M059J (cell line): Measurements from ENCODE around the gene WDR13. TPM values are rescaled to one million over a fixed set of nuclear protein-coding genes. Genes with fewer than 3 reads are reported as not detected.
"Not testable (repeated sequence)": the region's sequence is repeated elsewhere in the genome, so short reads cannot be mapped to it uniquely, and the experiment has no call there.

Experiments used
- DNase-seq: peaks from one replicate; pipeline ENCODE4 v3.0.0-alpha.2; 2012; ENCODE audit warnings: low read depth
- total RNA-seq: library from RNA; depleted of rRNA; stranded (reverse); fragments of >200 nt; shearing (Covaris generic); gene quantifications from 2 replicates; pipeline ENCODE4 v1.2.3, GENCODE V29; 2014

Gene WDR13
- total RNA-seq, 1 experiment from 2014 or later = 88.6 TPM

DNA sequence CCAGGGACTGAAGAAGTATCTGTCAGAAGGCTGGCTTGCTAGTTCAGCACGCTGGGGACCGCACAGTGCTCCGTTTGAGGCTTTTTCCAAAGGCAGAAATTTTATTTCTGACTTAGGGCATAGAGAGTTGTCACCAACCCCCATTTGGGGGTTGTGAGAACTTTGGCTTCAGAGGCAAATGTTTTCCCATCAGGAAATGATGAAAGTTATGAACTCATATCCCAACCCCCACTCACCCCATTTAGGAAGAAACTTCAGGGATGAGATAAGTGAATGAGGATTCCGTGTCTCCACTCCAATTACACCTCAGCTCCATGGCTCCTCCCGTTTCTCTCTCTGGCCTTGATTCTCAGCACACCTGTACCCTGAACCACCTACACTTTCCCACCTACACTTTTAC lies 4.3 kb upstream of the WDR13 start:
- DNase-seq = no peak

DNA sequence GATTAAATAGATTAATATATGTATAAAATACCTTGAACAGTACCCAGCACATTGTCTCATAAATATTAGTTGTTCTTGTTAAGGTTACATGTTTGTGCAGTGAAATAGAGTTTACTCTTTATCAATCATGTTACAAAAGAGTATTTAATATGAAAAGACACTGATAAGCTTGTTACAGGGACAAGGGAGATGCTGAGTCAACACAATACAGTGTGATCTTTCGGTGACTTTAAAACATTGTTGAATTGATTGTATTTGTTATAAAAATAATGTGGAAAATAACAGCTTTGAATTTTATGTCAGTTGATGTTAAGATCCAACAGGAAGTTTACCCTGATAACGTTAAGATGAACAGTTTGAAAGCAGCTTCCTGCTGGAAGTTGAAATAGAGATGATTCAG lies 1.4 kb upstream of the WDR13 start:
- DNase-seq = no peak

DNA sequence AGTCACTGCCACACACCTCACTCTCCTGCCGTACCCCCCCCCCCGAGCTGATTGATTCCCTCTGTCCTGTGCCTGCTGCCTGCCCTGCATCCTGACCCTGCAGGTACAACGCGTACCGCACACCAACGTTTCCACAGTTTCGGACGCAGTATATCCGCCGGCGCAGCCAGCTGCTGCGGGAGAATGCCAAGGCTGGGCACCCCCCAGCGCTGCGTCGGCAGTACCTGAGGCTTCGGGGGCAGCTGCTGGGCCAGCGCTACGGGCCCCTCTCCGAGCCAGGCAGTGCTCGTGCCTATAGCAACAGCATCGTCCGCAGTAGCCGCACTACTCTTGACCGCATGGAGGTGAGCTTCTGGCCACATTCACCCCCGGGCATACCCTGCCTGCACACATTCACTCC lies 1.3 kb downstream of the WDR13 start:
- DNase-seq = no peak

DNA sequence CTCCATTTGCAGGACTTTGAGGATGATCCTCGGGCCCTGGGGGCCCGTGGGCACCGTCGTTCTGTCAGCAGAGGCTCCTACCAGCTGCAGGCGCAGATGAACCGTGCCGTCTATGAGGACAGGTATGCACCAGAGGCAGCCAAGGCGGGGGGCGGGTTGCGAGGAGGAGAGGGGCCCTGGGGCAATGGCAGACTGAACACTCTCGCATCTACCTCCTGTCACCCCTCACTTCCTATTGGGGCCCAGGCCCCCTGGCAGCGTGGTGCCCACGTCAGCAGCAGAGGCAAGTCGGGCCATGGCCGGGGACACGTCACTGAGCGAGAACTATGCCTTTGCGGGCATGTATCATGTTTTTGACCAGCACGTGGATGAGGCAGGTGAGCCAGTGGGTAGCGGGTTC lies 2.0 kb downstream of the WDR13 start:
- no peak for DNase-seq

DNA sequence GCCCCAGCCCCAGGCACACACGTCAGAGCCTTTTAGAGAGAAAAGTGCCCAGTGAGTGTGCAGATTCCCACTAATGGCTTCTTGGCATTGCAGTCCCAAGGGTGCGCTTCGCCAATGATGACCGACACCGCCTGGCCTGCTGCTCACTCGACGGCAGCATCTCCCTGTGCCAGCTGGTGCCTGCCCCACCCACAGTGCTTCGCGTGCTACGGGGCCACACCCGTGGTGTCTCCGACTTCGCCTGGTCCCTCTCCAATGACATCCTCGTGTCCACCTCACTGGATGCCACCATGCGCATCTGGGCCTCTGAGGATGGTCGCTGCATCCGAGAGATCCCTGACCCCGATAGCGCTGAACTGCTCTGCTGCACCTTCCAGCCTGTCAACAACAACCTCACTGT lies 2.9 kb downstream of the WDR13 start:
- DNase-seq = no peak

DNA sequence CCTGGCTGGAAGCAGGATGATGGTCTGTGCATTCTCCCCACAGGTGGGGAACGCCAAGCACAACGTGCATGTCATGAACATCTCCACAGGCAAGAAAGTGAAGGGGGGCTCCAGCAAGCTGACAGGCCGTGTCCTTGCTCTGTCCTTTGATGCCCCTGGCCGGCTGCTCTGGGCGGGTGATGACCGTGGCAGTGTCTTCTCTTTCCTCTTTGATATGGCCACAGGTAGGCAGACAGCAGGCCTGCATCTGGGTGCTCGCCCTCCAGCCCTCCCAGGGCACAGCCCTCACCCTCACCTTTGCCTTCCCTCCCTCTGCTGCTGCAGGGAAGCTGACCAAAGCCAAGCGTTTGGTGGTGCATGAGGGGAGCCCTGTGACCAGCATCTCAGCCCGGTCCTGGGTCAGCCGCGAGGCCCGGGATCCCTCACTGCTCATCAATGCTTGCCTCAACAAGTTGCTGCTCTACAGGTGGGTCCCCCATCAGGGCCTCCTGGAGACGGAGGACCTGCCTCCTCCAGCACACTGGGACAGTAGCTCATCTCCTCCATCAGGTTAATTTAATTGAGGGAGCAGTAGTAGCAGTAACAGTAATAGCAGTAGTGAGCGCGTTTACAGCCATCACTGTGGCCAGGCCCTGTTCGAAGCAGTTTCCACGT lies 4.6 kb downstream of the WDR13 start:
- DNase-seq = no peak

DNA sequence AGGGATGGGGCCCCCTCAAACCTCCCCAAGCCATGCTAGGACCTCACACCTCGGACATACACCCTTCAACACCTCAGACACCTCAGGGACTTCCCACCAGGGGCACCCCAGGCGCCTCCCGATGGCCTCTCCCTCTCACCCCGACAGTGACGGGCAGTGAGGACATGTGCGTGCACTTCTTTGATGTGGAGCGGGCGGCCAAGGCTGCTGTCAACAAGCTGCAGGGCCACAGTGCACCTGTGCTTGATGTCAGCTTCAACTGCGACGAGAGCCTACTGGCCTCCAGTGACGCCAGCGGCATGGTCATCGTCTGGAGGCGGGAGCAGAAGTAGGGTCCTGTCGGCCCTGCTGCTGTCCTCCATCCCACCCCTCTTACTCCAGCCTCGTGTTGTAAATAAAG lies 7.4 kb downstream of the WDR13 start:
- DNase-seq = no peak

DNA sequence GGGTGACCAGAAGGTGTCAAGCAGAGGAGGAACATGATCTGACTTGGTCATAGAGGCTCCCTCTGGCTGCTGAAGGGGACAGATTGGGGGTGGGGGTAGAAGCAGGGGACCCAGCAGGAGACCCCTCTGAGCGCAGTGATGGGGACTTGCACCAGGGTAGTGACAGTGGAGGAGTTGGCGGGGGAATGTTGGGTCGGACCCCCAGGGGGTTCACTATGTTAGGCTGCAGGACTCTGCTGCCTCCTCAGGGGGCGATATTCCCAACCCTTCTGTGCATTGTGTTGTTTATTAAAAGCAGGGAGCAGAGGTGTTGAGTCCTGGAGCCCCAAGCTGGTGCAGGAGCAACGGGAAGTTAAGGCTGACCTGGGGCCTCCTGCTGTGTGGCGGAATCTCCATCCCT lies 8.8 kb downstream of the WDR13 start:
- no peak for DNase-seq

DNA sequence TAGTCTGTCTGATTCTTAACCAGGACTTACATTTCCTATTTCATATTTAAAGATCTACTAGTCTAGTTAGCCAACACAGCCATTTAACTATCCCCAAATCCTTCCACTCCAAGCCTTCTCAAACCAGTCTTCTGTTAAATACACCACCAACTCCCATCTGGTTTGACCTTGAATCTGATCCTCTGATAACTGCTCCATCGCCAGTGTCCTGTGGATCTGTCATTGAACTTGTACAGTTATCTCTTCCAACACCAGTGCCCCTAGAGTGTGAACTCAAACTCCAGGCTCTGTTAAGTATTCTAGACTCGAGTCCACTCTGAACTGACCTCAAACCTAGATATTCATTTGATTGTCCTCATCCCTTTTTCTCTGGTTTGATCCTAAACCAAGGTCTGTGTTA lies 14.4 kb downstream of the WDR13 start:
- no peak for DNase-seq

DNA sequence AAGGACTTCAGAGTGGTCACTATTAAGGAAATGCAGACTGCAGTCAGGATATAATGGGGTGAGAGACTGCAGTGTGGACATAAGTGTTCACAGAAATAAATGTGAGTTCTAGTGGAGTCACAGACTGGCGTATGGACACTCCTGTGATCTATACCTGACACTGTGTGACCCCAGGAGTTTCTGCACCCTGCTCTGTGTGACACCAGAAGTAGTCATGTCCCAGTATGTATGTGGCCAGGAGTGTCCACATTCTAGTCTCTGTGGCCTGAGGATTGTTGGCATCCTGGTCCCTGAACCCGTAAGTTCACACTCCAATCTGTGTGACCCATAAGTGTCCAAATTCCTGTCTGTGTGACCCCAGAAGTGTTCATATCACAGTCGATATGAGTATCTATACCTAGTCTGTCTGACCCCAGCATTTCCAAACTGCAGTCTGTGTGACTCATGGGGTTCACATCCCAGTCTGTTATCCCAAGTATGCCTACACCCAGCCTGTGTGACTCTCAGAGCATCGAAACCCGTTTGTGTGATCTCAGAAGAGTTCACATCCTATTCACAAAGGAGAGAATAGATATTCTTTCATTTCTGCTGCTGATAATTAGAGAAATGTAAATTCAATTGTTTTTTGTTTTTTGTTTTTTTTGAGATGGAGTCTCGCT lies 16.3 kb downstream of the WDR13 start:
- no peak for DNase-seq

DNA sequence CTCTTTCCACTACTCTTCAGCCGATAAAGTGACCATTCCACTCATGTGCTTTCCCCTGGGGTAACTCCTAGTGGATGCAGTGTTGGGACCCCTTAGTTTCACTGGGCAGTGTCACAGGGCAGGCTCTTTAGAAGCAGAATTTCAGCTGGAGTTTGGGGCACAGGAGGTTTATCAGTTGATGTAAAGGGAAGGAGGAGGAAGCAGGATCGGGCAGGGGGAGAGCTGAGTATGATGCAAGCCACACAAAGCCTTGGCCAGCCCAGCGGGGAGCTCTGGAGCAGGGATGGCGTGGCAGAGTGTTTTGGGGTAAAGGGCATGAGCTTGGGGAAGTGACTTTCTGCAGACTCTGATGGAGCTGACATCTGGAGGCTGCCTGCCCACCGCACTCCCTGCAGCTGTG lies 19.3 kb downstream of the WDR13 start:
- DNase-seq = no peak

DNA sequence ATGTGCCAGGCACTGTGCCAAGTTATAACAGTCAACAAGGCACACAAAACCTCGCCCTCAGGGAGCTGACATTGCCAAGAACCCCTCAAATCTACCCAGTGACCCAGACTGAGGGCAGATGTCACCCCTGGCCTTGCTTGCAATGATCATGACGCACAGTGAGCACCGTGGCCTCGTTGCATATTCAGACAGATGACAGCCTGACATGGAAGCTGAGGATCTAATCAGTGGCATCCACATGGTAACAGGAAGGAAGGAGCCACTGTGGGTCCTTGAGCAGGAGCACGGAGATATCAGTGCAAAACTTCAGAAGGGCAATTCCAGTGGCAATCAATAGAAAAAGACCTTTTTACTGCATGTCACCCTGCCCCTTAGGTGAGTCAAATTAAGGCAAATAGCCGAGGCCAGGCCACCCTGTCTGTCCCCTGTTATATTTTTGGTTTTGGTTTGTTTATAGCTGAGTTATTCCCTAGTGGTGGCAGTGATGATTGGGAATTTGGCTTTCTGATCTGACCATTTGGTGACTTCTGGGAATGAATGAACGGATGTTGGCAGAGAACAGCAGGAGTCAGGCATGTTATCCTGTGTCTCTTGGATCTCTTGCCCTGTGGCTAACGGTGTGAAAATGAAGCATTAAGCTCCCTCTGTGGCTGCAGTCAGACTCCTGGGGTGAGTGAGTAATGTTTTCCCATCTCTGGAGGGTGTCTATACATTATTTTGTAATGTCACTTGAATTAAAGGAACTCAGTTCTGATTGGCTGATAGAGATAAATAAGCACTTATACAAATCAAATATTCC lies 20.4 kb downstream of the WDR13 start:
- DNase-seq = peak; percentile 44

DNA sequence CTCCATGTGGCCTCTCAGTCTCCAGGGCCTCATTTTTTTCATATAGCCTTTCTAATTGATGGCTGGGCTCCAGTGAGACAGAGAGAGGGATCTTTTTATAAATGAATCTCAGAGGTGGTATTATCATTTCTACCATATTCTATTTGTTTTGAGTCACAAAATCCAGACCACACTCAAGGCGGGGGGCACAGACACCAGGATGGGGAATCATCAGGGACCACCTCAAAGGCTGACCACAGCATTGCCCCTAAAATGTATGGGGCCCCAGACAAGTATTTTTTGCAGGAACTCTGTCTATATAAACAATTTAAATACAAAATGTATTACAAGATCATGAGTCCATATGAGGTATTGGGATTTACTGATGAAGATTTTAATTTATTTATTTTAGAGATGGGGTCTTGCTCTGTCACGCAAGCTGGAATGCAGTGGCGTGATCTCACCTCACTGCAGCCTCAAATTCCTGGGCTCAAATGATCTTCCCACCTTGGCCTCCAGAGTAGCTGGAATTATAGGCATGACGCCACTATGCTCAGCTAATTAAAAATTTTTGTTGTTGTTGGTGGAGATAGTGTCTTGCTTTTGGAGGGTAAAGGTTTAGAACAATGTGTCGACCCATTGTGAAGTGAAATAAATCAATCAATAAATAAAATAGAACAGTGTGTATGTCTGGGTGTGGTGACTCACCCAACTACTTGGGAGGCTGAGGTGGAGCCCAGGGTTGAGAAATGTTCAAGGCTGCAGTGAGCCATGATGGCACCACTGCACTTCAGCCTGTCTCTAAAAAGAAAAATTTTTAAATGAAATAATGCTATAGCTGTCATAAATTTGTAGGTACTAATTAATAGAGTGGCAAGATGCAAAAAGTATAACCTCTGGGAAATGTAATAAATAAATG lies 29.4 kb downstream of the WDR13 start:
- peak; percentile 33 for DNase-seq

DNA sequence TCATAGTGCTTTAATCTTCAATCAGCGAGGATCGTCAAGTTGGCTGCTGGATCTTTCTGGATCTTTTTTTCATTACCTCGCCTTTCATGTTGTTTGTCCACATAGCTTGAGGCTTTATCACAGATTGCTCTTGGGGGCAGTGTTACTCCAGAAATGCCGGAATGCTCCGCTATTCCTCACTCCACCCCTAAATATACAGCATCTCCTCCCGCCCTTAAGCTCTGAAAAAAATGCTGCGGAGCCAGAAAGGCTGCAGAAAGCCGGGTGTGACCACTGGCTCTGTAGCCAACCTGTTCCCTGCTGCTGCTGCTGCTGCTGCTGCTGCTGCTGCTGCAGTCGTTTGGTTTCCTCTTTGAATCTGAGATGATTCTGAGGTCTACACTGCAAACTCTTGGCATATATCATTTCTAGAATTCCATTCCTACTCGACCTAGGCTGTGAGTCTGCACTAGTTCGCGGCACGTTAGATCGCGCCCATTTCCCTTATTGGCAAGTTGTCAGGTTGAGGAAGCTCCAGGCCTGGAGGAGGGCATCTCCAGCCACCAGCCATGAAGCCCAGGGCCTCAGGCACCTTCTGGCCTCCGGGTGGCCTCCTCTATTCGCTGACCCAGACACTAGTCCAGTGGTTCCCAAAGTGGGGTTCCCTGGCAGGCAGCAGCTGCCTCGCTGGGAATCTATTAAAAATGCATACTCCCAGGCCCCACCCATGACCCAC lies 34.2 kb downstream of the WDR13 start:
- peak; percentile 95 for DNase-seq

DNA sequence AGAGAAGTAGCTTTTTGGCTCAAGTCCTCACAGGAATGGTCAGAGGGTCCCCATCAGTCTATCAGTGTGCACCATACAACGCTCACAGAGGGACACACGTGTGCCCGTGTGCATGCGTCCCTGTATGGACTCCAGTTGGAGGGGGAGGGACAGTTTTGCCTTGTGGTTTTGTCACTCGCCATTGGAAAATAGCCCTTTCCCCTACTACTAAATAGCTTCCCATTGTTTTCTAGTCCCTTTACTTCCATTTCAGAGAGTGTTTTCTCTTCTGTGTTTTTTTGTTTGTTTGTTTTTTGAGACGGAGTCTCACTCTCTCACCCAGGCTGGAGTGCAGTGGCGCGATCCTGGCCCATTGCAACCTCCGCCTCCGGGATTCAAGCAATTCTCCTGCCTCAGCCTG lies 34.9 kb downstream of the WDR13 start:
- DNase-seq = no peak

DNA sequence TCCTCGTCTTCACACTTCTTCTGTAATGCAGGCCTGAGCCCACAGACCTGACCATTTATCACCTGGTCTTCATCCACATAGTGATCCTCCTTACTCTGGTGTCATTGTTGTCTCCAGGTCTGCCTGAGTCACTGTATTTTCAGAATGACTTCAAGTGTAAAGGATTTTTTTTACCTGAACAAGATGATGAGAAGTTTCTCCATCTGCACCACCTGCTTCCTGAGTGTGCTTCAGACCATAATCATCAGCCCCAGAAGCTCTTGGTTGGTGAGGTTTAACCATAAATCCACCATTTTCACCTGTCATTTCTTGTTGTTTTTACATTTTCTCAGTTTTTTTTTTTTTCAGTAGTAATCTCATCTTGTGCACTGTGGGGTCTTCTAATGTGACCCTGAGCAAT lies 39.0 kb downstream of the WDR13 start:
- DNase-seq = no peak

DNA sequence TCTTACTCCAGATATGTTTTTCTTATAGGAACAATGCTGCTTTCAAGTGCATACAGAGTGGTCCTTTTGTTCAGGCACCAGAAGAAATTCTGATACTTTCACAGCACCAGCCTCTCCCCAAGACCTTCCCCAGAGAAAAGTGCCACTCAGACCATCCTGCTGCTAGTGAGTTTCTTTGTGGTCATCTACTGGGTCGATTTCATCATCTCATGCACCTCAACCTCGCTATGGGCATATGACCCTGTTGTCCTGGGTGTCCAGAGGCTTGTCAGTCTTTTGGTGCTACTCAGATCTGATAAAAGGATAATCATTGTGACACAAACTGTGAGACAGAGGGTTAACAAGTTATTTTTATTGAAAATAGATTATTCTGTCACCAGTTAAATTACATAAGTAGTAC lies 39.5 kb downstream of the WDR13 start:
- DNase-seq = no peak

DNA sequence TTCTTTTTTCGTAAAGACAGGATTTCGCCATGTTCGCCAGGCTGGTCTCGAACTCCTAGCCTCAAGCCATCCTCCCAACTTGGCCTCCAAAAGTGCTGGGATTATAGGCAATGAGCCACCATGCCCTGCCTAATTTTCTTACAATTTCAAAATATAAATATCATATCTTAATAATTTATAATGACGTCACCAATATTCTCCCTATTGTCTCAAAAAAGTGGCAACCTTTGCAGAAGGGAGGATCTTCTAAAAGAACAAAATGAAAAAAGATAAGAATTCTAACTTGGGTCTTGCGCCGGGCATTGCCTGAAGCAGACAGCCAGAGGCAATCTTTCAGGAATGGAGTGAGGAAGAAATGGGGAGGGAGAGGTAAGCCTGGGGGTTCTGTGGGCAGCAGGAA lies 48.4 kb downstream of the WDR13 start:
- no peak for DNase-seq

DNA sequence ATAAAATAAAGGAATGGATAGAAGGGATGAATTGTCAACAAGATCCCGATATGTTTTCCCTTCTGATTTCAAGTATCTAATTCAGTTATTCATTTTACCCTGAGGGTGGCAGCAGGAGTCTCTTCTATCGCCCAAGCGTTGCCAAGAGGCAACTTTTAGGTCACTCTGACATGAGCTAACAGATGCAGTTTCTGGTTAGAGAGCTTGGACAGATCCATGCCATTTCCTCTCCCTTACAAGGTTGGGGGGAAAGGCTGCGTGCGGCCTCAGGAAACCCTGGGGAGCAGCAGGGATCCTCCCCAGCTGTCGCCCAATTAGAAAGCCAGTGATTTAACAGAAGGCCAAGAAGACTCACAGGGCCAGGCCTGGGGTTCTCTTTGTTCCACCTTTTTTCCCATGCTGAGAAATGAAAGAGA lies 51.1 kb downstream of the WDR13 start:
- peak; percentile 63 for DNase-seq

DNA sequence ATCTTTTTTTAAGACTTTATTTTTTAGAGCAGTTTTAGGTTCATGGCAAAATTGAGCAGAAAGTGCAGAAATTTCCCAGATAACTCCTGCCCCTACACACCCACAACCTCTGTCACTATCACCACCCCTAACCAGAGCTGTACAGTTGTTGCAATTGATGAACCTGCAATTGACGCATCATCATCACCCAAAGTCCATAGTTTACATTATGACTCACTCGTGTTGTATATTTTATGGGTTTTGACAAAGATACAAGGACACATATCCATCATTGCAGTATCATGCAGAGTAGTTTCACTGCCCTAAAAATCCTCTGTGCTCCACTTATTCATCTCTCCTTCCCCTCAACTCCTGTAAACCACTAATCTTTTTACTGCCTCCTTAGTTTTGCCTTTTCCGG lies 51.8 kb downstream of the WDR13 start:
- peak; percentile 18 for DNase-seq

DNA sequence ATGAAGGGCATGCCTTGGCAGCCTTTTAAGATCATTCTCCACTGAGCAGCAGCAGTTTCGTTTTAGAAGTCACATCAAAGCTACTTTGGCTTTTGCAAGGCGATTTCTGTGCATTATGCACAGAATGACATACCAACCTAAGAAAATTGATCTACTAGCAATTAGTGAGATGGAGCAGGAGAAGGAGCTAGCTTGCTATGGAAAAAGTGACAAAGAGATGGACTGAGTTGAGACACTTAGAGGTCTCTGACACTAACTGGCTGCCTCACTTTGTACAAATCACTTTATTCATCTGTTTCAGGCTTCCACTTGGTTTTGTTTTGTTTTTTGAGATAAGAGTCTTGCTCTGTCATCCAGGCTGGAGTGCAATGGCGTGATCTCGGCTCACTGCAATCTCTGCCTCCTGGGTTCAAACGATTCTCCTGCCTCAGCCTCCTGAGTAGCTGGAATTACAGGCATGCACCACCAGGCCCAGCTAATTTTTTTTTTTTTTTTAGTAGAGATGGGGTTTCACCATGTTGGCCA lies 54.8 kb downstream of the WDR13 start:
- not testable (repeated sequence) for DNase-seq
